RWPE2 (cell line): ENCODE data around the gene STX5.
A peak's percentile ranks its signal among the peaks of the same experiment; 100 is the strongest.

ENCODE experiments used
- ATAC-seq: fragments of 200-7000 bp; cut with Tn5 transposase; 3 replicates; pipeline ENCODE4 v1.9.1; 2021; ENCODE audit warnings: low read depth
- DNase-seq: peaks from one replicate; pipeline ENCODE4 v3.0.0-alpha.2; 2020; ENCODE audit warnings: low spot score
- H3K27ac ChIP-seq: fragments of 450-650 bp; 2 replicates; pipeline ENCODE4 v1.5.1; 2017; ENCODE audit warnings: mild to moderate bottlenecking; ENCODE audit not compliant: poor library complexity, severe bottlenecking
- H3K27me3 ChIP-seq: fragments of 250-450 bp; sonication (Bioruptor Pico); 2 replicates; pipeline ENCODE4 v1.5.1; 2021; ENCODE audit warnings: mild to moderate bottlenecking, moderate library complexity; ENCODE audit not compliant: insufficient read depth, poor library complexity, severe bottlenecking
- H3K36me3 ChIP-seq: fragments of 250-450 bp; sonication (Bioruptor Pico); 2 replicates; pipeline ENCODE4 v1.5.1; 2020; ENCODE audit warnings: low read depth, mild to moderate bottlenecking, moderate library complexity
- H3K4me1 ChIP-seq: fragments of 250-450 bp; sonication (Bioruptor Pico); 2 replicates; pipeline ENCODE4 v1.5.1; 2021; ENCODE audit warnings: mild to moderate bottlenecking, moderate library complexity; ENCODE audit not compliant: insufficient read depth, poor library complexity, severe bottlenecking
- H3K4me3 ChIP-seq: fragments of 250-450 bp; sonication (Bioruptor Pico); 2 replicates; pipeline ENCODE4 v1.5.1; 2021; ENCODE audit warnings: mild to moderate bottlenecking, moderate library complexity; ENCODE audit not compliant: severe bottlenecking
- H3K9me3 ChIP-seq: fragments of 250-450 bp; sonication (Bioruptor Pico); 2 replicates; pipeline ENCODE4 v1.5.1; 2021; ENCODE audit warnings: mild to moderate bottlenecking, moderate library complexity; ENCODE audit not compliant: severe bottlenecking
- CTCF ChIP-seq: fragments of 450-650 bp; IDR thresholded peaks from one replicate; pipeline ENCODE4 v1.5.1; 2017; ENCODE audit warnings: mild to moderate bottlenecking, moderate library complexity; ENCODE audit not compliant: poor library complexity, severe bottlenecking

The STX5 gene

GRCh38 chr11:62855571-62856332 lies 23.9 kb upstream of the STX5 start:
- Histone ChIP-seq H3K36me3 (peaks cover 55% of the 10 kb centered on the region), H3K27me3 (no peaks in the 10 kb centered on the region), H3K27ac (peak overlapping the region; percentile 84), H3K4me3 (peak overlapping the region; percentile 87), H3K4me1 (peaks cover 36% of the 10 kb centered on the region), H3K9me3 (no peaks in the 10 kb centered on the region)
- peak; percentile 98 for DNase-seq
- TF ChIP-seq CTCF: no peak
- ATAC-seq: peak; percentile 81

GRCh38 chr11:62854825-62855570 lies 23.1 kb upstream of the STX5 start:
- Histone ChIP-seq H3K4me1 (peaks cover 31% of the 10 kb centered on the region), H3K4me3 (peak overlapping the region; percentile 87), H3K36me3 (peaks cover 54% of the 10 kb centered on the region), H3K9me3 (no peaks in the 10 kb centered on the region), H3K27me3 (no peaks in the 10 kb centered on the region), H3K27ac (peak overlapping the region; percentile 84)
- TF ChIP-seq CTCF: no peak
- DNase-seq: no peak
- no peak for ATAC-seq

- H3K4me3 ChIP-seq: peak overlapping the region; percentile 87
- peak overlapping the region; percentile 84 for H3K27ac ChIP-seq
- H3K27me3 ChIP-seq: no peaks in the 10 kb centered on the region
- DNase-seq (no peak), ATAC-seq (no peak)
- peaks cover 26% of the 10 kb centered on the region for H3K4me1 ChIP-seq
- H3K36me3 ChIP-seq: peaks cover 47% of the 10 kb centered on the region
- TF ChIP-seq CTCF: no peak
- no peaks in the 10 kb centered on the region for H3K9me3 ChIP-seq
These were observed 22.4 kb upstream of the STX5 start for GRCh38 chr11:62854013-62854824.

- TF ChIP-seq CTCF: no peak
- DNase-seq (no peak), ATAC-seq (no peak)
- H3K4me3 ChIP-seq: peak overlapping the region; percentile 87
- no peaks in the 10 kb centered on the region for H3K27me3 ChIP-seq
- H3K27ac ChIP-seq: peak overlapping the region; percentile 84
- peaks cover 24% of the 10 kb centered on the region for H3K4me1 ChIP-seq
- no peaks in the 10 kb centered on the region for H3K9me3 ChIP-seq
- peaks cover 47% of the 10 kb centered on the region for H3K36me3 ChIP-seq
These were observed 21.6 kb upstream of the STX5 start for GRCh38 chr11:62853279-62853965.
